Measurements from ENCODE around the gene UXS1. TPM values are rescaled to one million over a fixed set of nuclear protein-coding genes. Genes with fewer than 3 reads are reported as not detected.

Gene UXS1
- total RNA-seq, 4 donors from 2014 or later, result 20.4 to 44.6 (median 32.1) TPM

- Histone ChIP-seq H3K4me3 (no peak overlapping the region), H3K27ac (peak overlapping the region in 1 of 4 donors; percentile 49), H3K27me3 (no peaks in the 10 kb centered on the region), H3K9me3 (no peaks in the 10 kb centered on the region), H3K4me1 (peaks cover 0 to 15% (median 0%) of the 10 kb centered on the region in 4 donors), H3K36me3 (peaks cover 0 to 10% (median 0%) of the 10 kb centered on the region in 3 donors)
- no peak for DNase-seq
- TF ChIP-seq POLR2A (IDR thresholded peaks at IDR 0.05) (no peak), CTCF (IDR thresholded peaks at IDR 0.05) (no peak)
These were observed 67.8 kb downstream of the UXS1 start for GRCh38 chr2:106126295-106126694.

- no peak overlapping the region for H3K4me3 ChIP-seq
- no peak for DNase-seq
- peaks cover 0 to 15% (median 0%) of the 10 kb centered on the region in 4 donors for H3K4me1 ChIP-seq
- no peaks in the 10 kb centered on the region for H3K27me3 ChIP-seq
- no peak overlapping the region for H3K27ac ChIP-seq
- TF ChIP-seq CTCF (IDR thresholded peaks at IDR 0.05), result no peak
- no peak for TF ChIP-seq POLR2A (IDR thresholded peaks at IDR 0.05)
- no peaks in the 10 kb centered on the region for H3K9me3 ChIP-seq
- H3K36me3 ChIP-seq, result peaks cover 0 to 13% (median 0%) of the 10 kb centered on the region in 3 donors
These were observed 69.1 kb downstream of the UXS1 start for GRCh38 chr2:106124905-106125549.

- peaks cover 0 to 15% (median 0%) of the 10 kb centered on the region in 4 donors for H3K4me1 ChIP-seq
- H3K4me3 ChIP-seq, result no peak overlapping the region
- H3K27ac ChIP-seq, result no peak overlapping the region
- no peaks in the 10 kb centered on the region for H3K27me3 ChIP-seq
- TF ChIP-seq CTCF (IDR thresholded peaks at IDR 0.05), result no peak
- TF ChIP-seq POLR2A (IDR thresholded peaks at IDR 0.05), result no peak
- peaks cover 0 to 13% (median 0%) of the 10 kb centered on the region in 3 donors for H3K36me3 ChIP-seq
- DNase-seq, result no peak
- H3K9me3 ChIP-seq, result no peaks in the 10 kb centered on the region
These were observed 69.9 kb downstream of the UXS1 start for GRCh38 chr2:106124106-106124756.

GRCh38 chr2:106122157-106122556 lies 71.9 kb downstream of the UXS1 start:
- DNase-seq, result no peak
- no peaks in the 10 kb centered on the region for H3K9me3 ChIP-seq
- peaks cover 0 to 7% (median 0%) of the 10 kb centered on the region in 4 donors for H3K4me1 ChIP-seq
- TF ChIP-seq POLR2A (IDR thresholded peaks at IDR 0.05) (no peak), CTCF (IDR thresholded peaks at IDR 0.05) (no peak)
- peaks cover 0 to 13% (median 0%) of the 10 kb centered on the region in 3 donors for H3K36me3 ChIP-seq
- H3K4me3 ChIP-seq, result no peak overlapping the region
- H3K27ac ChIP-seq, result no peak overlapping the region
- H3K27me3 ChIP-seq, result no peaks in the 10 kb centered on the region

- Histone ChIP-seq H3K4me1 (no peaks in the 10 kb centered on the region), H3K9me3 (no peaks in the 10 kb centered on the region), H3K27me3 (no peaks in the 10 kb centered on the region), H3K4me3 (no peak overlapping the region), H3K27ac (no peak overlapping the region), H3K36me3 (peaks cover 0 to 13% (median 0%) of the 10 kb centered on the region in 3 donors)
- no peak for TF ChIP-seq POLR2A (IDR thresholded peaks at IDR 0.05)
- TF ChIP-seq CTCF (IDR thresholded peaks at IDR 0.05), result no peak
- DNase-seq, result no peak
These were observed 73.7 kb downstream of the UXS1 start for GRCh38 chr2:106120432-106120831.
